H1 (cell line): Measurements from ENCODE around the gene ADGRB3. TPM values are rescaled to one million over a fixed set of nuclear protein-coding genes. Genes with fewer than 3 reads are reported as not detected.

Source experiments
- CTCF ChIA-PET: fragments of 300-600 bp; sonication (Branson Sonifier 250); formaldehyde crosslinking; loops from one replicate; lab custom pipeline; 2021; ENCODE audit not compliant: partially characterized antibody; lab: Charles Lee
- POLR2A ChIA-PET: fragments of 300-600 bp; sonication (Branson Sonifier 250); formaldehyde crosslinking; loops from one replicate; lab custom pipeline; 2021; ENCODE audit warnings: inconsistent platforms; ENCODE audit not compliant: partially characterized antibody; lab: Charles Lee
- DNase-seq, 2 experiments: peaks; one replicate each; pipeline versions ENCODE4 v3.0.0 to v3.0.0-alpha.2; 2010 to 2022; ENCODE audit warnings: low spot score in 2 of 2, low read depth in 1 of 2, mixed read lengths in 1 of 2
- FAIRE-seq: peaks from 2 replicates; lab custom pipeline; 2011; peaks lifted over from hg19 to GRCh38; lab: Jason Lieb, UNC
- H2AFZ ChIP-seq: 2 replicates; pipeline ENCODE4 v1.8.1; 2012; ENCODE audit warnings: low read length, inconsistent platforms
- H2AK5ac ChIP-seq: 2 replicates; pipeline ENCODE4 v1.6.1; 2013; ENCODE audit warnings: low read depth, low read length
- H2BK120ac ChIP-seq: replicated peaks from 2 replicates; pipeline ENCODE3; 2013; ENCODE audit warnings: low read depth, low read length, inconsistent platforms
- H2BK12ac ChIP-seq: 2 replicates; pipeline ENCODE4 v1.6.1; 2013; ENCODE audit warnings: low read depth, low read length
- H2BK15ac ChIP-seq: 2 replicates; pipeline ENCODE4 v1.6.1; 2013; ENCODE audit warnings: low read length
- H2BK20ac ChIP-seq: 2 replicates; pipeline ENCODE4 v1.6.1; 2013; ENCODE audit warnings: low read length
- H2BK5ac ChIP-seq: 2 replicates; pipeline ENCODE4 v1.6.1; 2013; ENCODE audit warnings: low read depth, low read length
- H3K14ac ChIP-seq: 2 replicates; pipeline ENCODE4 v1.6.1; 2013; ENCODE audit warnings: inconsistent platforms; ENCODE audit not compliant: insufficient read length
- H3K18ac ChIP-seq: 2 replicates; pipeline ENCODE4 v1.6.1; 2013; ENCODE audit warnings: low read length; ENCODE audit errors: extremely low read depth
- H3K23ac ChIP-seq: 2 replicates; pipeline ENCODE4 v1.6.1; 2013; ENCODE audit warnings: inconsistent platforms; ENCODE audit not compliant: insufficient read length
- H3K23me2 ChIP-seq: 2 replicates; pipeline ENCODE4 v1.6.1; 2013; ENCODE audit warnings: low read depth, low read length
- H3K27ac ChIP-seq: 2 replicates; pipeline ENCODE4 v1.6.1; 2011; ENCODE audit warnings: low read depth, low read length, inconsistent platforms
- H3K27me3 ChIP-seq, 4 experiments: replicated peaks in 1 of 4; 1 replicate in 1 of 4; 2 replicates in 3 of 4; pipeline versions ENCODE4 v1.6.1 to v1.8.1; 2011 to 2013; ENCODE audit warnings: low read length in 3 of 4, mild to moderate bottlenecking in 3 of 4, inconsistent platforms in 2 of 4, mixed read lengths in 2 of 4, moderate library complexity in 1 of 4; ENCODE audit not compliant: control insufficient read depth in 3 of 4, insufficient read depth in 3 of 4; ENCODE audit errors: extremely low read depth in 1 of 4
- H3K36me3 ChIP-seq, 4 experiments: 2 replicates each; pipeline versions ENCODE4 v1.6.1 to v1.8.1; 2011 to 2013; ENCODE audit warnings: mild to moderate bottlenecking in 4 of 4, low read length in 3 of 4, moderate library complexity in 2 of 4, control low read depth in 1 of 4, inconsistent platforms in 1 of 4; ENCODE audit not compliant: insufficient read depth in 4 of 4, control insufficient read depth in 2 of 4
- H3K4ac ChIP-seq: replicated peaks from 2 replicates; pipeline ENCODE3; 2013; ENCODE audit warnings: low read length, low read depth, mixed read lengths, inconsistent platforms; ENCODE audit not compliant: insufficient read length
- H3K4me1 ChIP-seq, 4 experiments: replicated peaks in 1 of 4; 1 replicate in 1 of 4; 2 replicates in 3 of 4; pipeline versions ENCODE4 v1.6.1 to v1.8.1; 2011 to 2013; ENCODE audit warnings: low read length in 3 of 4, inconsistent platforms in 2 of 4, mixed read lengths in 1 of 4; ENCODE audit not compliant: insufficient read depth in 4 of 4, control insufficient read depth in 3 of 4
- H3K4me2 ChIP-seq, 2 experiments: 2 replicates each; pipeline versions ENCODE4 v1.6.1 to v1.8.1; 2011 to 2013; ENCODE audit warnings: low read depth in 2 of 2, low read length in 2 of 2, control low read depth in 1 of 2, inconsistent platforms in 1 of 2, mild to moderate bottlenecking in 1 of 2; ENCODE audit not compliant: insufficient read depth in 1 of 2
- H3K4me3 ChIP-seq, 4 experiments: fragments of 200-600, 300-600 bp in 1 of 4; sonication (generic), shearing (Covaris generic), sonication (Bioruptor Twin) in 1 of 4; 2 replicates each; pipeline versions ENCODE4 v1.5.1 to v1.8.1; 2011 to 2016; ENCODE audit warnings: low read length in 4 of 4, low read depth in 3 of 4, control low read depth in 2 of 4, inconsistent platforms in 2 of 4, mild to moderate bottlenecking in 2 of 4, mixed read lengths in 1 of 4, moderate library complexity in 1 of 4; ENCODE audit not compliant: insufficient read depth in 2 of 4; ENCODE audit errors: extremely low read depth in 1 of 4
- H3K56ac ChIP-seq: replicated peaks from 2 replicates; pipeline ENCODE3; 2013; ENCODE audit warnings: low read depth, mild to moderate bottlenecking, mixed read lengths, low read length, inconsistent platforms; ENCODE audit not compliant: insufficient read length
- H3K79me1 ChIP-seq: 2 replicates; pipeline ENCODE4 v1.6.1; 2013; ENCODE audit warnings: low read depth, low read length, control low read depth
- H3K79me2 ChIP-seq, 2 experiments: 2 replicates each; pipeline versions ENCODE4 v1.6.1 to v1.8.1; 2012 to 2013; ENCODE audit warnings: low read length in 2 of 2, mild to moderate bottlenecking in 2 of 2, inconsistent platforms in 1 of 2; ENCODE audit not compliant: insufficient read depth in 2 of 2, control insufficient read depth in 1 of 2
- H3K9ac ChIP-seq, 4 experiments: replicated peaks in 1 of 4; 1 replicate in 1 of 4; 2 replicates in 3 of 4; pipeline versions ENCODE4 v1.6.1 to v1.8.1; 2011 to 2013; ENCODE audit warnings: low read depth in 3 of 4, low read length in 3 of 4, control low read depth in 2 of 4, mild to moderate bottlenecking in 2 of 4, moderate library complexity in 2 of 4, inconsistent platforms in 1 of 4; ENCODE audit errors: extremely low read depth in 1 of 4
- H3K9me3 ChIP-seq, 2 experiments: 2 replicates each; pipeline versions ENCODE4 v1.6.1 to v1.8.1; 2012 to 2013; ENCODE audit warnings: mild to moderate bottlenecking in 2 of 2, moderate library complexity in 2 of 2, control low read depth in 1 of 2, inconsistent platforms in 1 of 2, low read depth in 1 of 2, low read length in 1 of 2, mixed read lengths in 1 of 2; ENCODE audit not compliant: insufficient read depth in 2 of 2
- H4K20me1 ChIP-seq, 2 experiments: replicated peaks in 1 of 2; 2 replicates each; pipeline versions ENCODE3 to v1.8.1; 2011 to 2013; ENCODE audit warnings: inconsistent platforms in 2 of 2, low read length in 2 of 2, mild to moderate bottlenecking in 1 of 2; ENCODE audit not compliant: insufficient read depth in 2 of 2, control insufficient read depth in 1 of 2
- H4K5ac ChIP-seq: 2 replicates; pipeline ENCODE4 v1.6.1; 2013; ENCODE audit warnings: low read length, low read depth, mixed read lengths, inconsistent platforms; ENCODE audit not compliant: insufficient read length
- H4K8ac ChIP-seq: 2 replicates; pipeline ENCODE4 v1.8.0; 2013; ENCODE audit warnings: mild to moderate bottlenecking, moderate library complexity, low read length, inconsistent platforms; ENCODE audit not compliant: insufficient read depth; ENCODE audit errors: extremely low read depth
- H4K91ac ChIP-seq: replicated peaks from 2 replicates; pipeline ENCODE3; 2013; ENCODE audit warnings: low read length, mixed read lengths, inconsistent platforms; ENCODE audit not compliant: insufficient read length
- JUN ChIP-seq: IDR thresholded peaks from 2 replicates; pipeline ENCODE4 v1.6.1; 2011; ENCODE audit warnings: low read depth, mild to moderate bottlenecking, improper control_type of control experiment, low read length
- KDM5A ChIP-seq: fragments of 200-600 bp; IDR thresholded peaks from 2 replicates; pipeline ENCODE4 v1.7.1; 2012; ENCODE audit warnings: mild to moderate bottlenecking, low read length, inconsistent platforms, mixed read lengths
- WGBS, 2 experiments: shearing (Covaris generic) in 1 of 2; methylation state at CpG; one replicate each; pipeline versions ENCODE4 v1.1.6 to v1.1.7; 2013 to 2015; ENCODE audit warnings: low lambda C conversion rate in 2 of 2, mixed read lengths in 2 of 2, inconsistent platforms in 1 of 2, low coverage in 1 of 2, missing lambda C conversion rate in 1 of 2; ENCODE audit not compliant: insufficient replicate concordance in 2 of 2, insufficient coverage in 1 of 2, insufficient read length in 1 of 2; ENCODE audit errors: extremely low coverage in 1 of 2, missing lambda C conversion rate in 1 of 2; 5-methylcytosine and 5-hydroxymethylcytosine counted together
- polyA plus RNA-seq, 7 experiments: library from polyadenylated mRNA; depleted of rRNA in 3 of 7; stranded (reverse) in 5 of 7; unstranded in 2 of 7; fragments of >200 nt in 5 of 7; fragments of 200-250 nt in 2 of 7; gene quantifications; 1 replicate in 5 of 7; 2 replicates in 1 of 7; 4 replicates in 1 of 7; pipeline versions ENCODE4 v1.2.1 to v1.2.3, GENCODE V29; 2011 to 2013; ENCODE audit warnings: missing spikeins in 2 of 7, mixed read lengths in 2 of 7
- total RNA-seq: library from RNA; stranded (reverse); fragmentation: NEBNext Ultra II Directional; extraction: Animal tissue kit (Norgen Biotek cat#: 25700); gene quantifications from 2 replicates; pipeline ENCODE4 v1.2.1, GENCODE V29; 2021
- TF ChIP-seq, protein P1 (sequence below): IDR thresholded peaks from 2 replicates; pipeline ENCODE4 v1.6.1; 2012; ENCODE audit warnings: low read length, inconsistent platforms

The ADGRB3 gene
- total and polyA plus RNA-seq, 2 of the 8 experiments (the other 6 are each of a cell fraction or from before 2014, with no cell fraction given): 0.35 to 1.2 TPM

DNA sequence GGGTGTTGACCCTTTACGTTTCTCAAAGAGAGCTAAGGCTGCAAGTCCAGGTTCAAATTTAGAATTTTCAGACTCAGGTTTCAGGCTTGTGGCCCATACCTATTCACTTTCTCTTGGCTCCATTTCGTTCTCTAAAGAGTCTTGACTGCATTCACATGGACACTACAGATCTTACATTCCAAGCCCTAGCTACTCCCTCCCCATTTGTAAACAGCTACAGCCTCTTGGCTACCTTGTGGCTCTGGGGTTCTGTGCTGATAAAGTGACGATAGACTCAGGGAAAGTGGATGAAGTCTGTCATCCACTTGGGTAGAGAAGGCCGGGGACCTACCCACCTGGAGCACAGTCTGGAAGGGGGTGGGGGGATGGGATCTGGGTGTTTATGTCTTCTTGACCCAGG lies 658.4 kb downstream of the ADGRB3 start:
- DNase-seq (no peak), FAIRE-seq (no peak)
- Histone ChIP-seq H4K91ac (no peak overlapping the region), H3K4me1 (no peaks in the 10 kb centered on the region), H3K27me3 (no peaks in the 10 kb centered on the region), H3K79me2 (no peaks in the 10 kb centered on the region), H2BK5ac (no peak overlapping the region), H3K14ac (no peak overlapping the region), H3K79me1 (no peaks in the 10 kb centered on the region), H3K23ac (no peak overlapping the region), H4K8ac (no peak overlapping the region), H2BK120ac (no peak overlapping the region), H4K5ac (no peak overlapping the region), H3K23me2 (no peaks in the 10 kb centered on the region), H2BK20ac (no peak overlapping the region), H3K9me3 (no peaks in the 10 kb centered on the region), H3K9ac (no peak overlapping the region), H3K27ac (no peak overlapping the region), H4K20me1 (no peaks in the 10 kb centered on the region), H3K36me3 (no peaks in the 10 kb centered on the region), H3K18ac (no peak overlapping the region), H2BK12ac (no peak overlapping the region), H2AFZ (peak overlapping the region; percentile 62), H3K56ac (no peak overlapping the region), H2BK15ac (no peak overlapping the region), H2AK5ac (no peak overlapping the region), H3K4ac (no peak overlapping the region), H3K4me3 (no peak overlapping the region), H3K4me2 (no peak overlapping the region)
- TF ChIP-seq, protein P1, sequence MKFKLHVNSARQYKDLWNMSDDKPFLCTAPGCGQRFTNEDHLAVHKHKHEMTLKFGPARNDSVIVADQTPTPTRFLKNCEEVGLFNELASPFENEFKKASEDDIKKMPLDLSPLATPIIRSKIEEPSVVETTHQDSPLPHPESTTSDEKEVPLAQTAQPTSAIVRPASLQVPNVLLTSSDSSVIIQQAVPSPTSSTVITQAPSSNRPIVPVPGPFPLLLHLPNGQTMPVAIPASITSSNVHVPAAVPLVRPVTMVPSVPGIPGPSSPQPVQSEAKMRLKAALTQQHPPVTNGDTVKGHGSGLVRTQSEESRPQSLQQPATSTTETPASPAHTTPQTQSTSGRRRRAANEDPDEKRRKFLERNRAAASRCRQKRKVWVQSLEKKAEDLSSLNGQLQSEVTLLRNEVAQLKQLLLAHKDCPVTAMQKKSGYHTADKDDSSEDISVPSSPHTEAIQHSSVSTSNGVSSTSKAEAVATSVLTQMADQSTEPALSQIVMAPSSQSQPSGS: no peak
- no peak for TF ChIP-seq KDM5A
- no peak for TF ChIP-seq JUN
- POLR2A ChIA-PET: no interaction called here
- WGBS, 2 experiments: 77% methylated on average over 4 of the region's 4 CpGs; no CpG with 5 or more reads in 1 of the 2 experiments
- CTCF ChIA-PET: interaction anchor here (0.6 to 1.2 kb wide), 2 partner anchors 10 to 383 kb away, joined by 3 read pairs; no protein-coding TSS in a partner anchor
